ENCODE measurements around the gene GABARAPL2. TPM values are rescaled to one million over a fixed set of nuclear protein-coding genes. Genes with fewer than 3 reads are reported as not detected.

Gene GABARAPL2
- 91.0 to 96.0 TPM (median 92.3 TPM) in 5 replicates for total RNA-seq (2022; extraction: Qiagen RNA extraction)

GRCh38 chr16:75566040-75566757 is at the start of gene GABARAPL2:
Gene GABARAPL2, plus strand, starts transcription at chr16:75566379. Its CDS starts 108 bp downstream, at chr16:75566487.

GRCh38 chr16:75535901-75536300 is 30.3 kb upstream of the GABARAPL2 start, which contains the start of gene CHST5:
Gene CHST5, minus strand, starts transcription at chr16:75536108. Its CDS starts 5,724 bp downstream, at chr16:75530384.

GRCh38 chr16:75555707-75556430 is 10.3 kb upstream of the GABARAPL2 start, which contains the start of gene TMEM231:
Gene TMEM231, minus strand, starts transcription at chr16:75556252. Its CDS starts 43 bp downstream, at chr16:75556209.

GRCh38 chr16:75622761-75623605 is 56.8 kb downstream of the GABARAPL2 start, which contains the start of gene ADAT1:
Gene ADAT1, minus strand, starts transcription at chr16:75623281. Its CDS starts 2,482 bp downstream, at chr16:75620799.

Other genes starting within 250 kb of the GABARAPL2 start
- 51.6 to 68.0 TPM (median 56.1 TPM) in 5 replicates for gene CFDP1, start 132.9 kb upstream of the GABARAPL2 start, total RNA-seq (2022; extraction: Qiagen RNA extraction)
- 13.9 to 16.2 TPM (median 15.5 TPM) in 5 replicates for gene TMEM170A, start 101.7 kb upstream of the GABARAPL2 start, total RNA-seq (2022; extraction: Qiagen RNA extraction)
- 0.10 to 0.15 TPM (median 0.13 TPM) in 5 replicates for gene CHST6, start 70.9 kb upstream of the GABARAPL2 start, total RNA-seq (2022; extraction: Qiagen RNA extraction)
- 0.03 to 0.31 TPM (median 0.07 TPM) in 5 replicates for gene CHST5, start 30.3 kb upstream of the GABARAPL2 start, total RNA-seq (2022; extraction: Qiagen RNA extraction)
- gene TMEM231, start 10.1 kb upstream of the GABARAPL2 start, total RNA-seq (2022; extraction: Qiagen RNA extraction) = 7.8 to 10.3 TPM (median 9.2 TPM) in 5 replicates
- gene ADAT1, start 56.9 kb downstream of the GABARAPL2 start, total RNA-seq (2022; extraction: Qiagen RNA extraction) = 29.3 to 40.0 TPM (median 37.3 TPM) in 5 replicates
- 164 to 178 TPM (median 166 TPM) in 5 replicates for gene KARS1, start 81.3 kb downstream of the GABARAPL2 start, total RNA-seq (2022; extraction: Qiagen RNA extraction)
- gene TERF2IP, start 81.4 kb downstream of the GABARAPL2 start, total RNA-seq (2022; extraction: Qiagen RNA extraction) = 39.3 to 46.3 TPM (median 45.2 TPM) in 5 replicates
- gene CPHXL2, start 110.6 kb downstream of the GABARAPL2 start, total RNA-seq (2022; extraction: Qiagen RNA extraction) = not detected in 5 replicates
- gene DUXB, start 135.1 kb downstream of the GABARAPL2 start, total RNA-seq (2022; extraction: Qiagen RNA extraction) = not detected in 5 replicates
- gene CPHXL, start 160.1 kb downstream of the GABARAPL2 start, total RNA-seq (2022; extraction: Qiagen RNA extraction) = not detected in 5 replicates

Data from A549 treated with CORT108297 at 1 μM for 4 hours (cell line).